ENCODE measurements around the gene TENT4A. TPM values are rescaled to one million over a fixed set of nuclear protein-coding genes. Genes with fewer than 3 reads are reported as not detected.
A peak's percentile ranks its signal among the peaks of the same experiment; 100 is the strongest.

TENT4A gene
- total and polyA plus RNA-seq, 8 donors: 17.1 to 38.2 (median 31.4) TPM

DNA sequence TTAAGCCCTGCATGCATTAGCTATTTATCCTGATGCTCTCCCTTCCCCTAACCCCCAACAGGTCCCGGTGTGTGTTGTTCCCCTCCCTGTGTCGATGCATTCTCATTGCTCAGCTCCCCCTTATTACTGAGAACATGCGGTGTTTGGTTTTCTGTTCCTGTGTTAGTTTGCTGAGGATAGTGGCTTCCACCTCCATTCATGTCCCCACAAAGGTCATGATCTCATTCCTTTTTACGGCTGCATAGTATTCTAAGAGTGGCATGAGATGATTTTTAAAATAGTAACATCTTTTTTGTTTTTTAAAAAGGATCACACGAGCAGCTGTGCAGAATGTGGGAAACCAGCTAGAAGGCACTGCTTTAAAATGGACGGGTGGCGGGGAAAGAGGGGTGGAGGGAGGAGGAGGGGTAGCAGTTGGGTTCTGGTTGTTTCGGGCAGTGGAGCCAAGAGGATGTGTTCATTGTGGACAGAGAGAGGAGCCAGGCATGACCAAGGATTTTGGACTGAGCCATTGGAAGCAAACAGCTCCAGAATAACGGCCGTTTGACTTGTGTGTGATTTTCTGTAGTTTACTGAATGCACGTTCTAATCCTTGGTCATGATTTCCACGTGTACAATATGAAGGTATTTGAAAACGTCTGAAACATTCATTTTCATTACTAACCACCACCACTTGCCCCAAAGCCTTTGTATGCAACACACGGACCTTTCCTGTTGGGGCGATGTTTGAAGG is 1.7 kb upstream of the TENT4A start:
- intact Hi-C loops (cut with DNase I): no loop called here
- H3K4me3 ChIP-seq: peak overlapping the region; percentile 80 to 83
- no peaks in the 10 kb centered on the region for H3K9me3 ChIP-seq
- DNase-seq (no peak), ATAC-seq (no peak)
- peak overlapping the region; percentile 95 to 98 for H3K27ac ChIP-seq
- TF ChIP-seq, protein P1, sequence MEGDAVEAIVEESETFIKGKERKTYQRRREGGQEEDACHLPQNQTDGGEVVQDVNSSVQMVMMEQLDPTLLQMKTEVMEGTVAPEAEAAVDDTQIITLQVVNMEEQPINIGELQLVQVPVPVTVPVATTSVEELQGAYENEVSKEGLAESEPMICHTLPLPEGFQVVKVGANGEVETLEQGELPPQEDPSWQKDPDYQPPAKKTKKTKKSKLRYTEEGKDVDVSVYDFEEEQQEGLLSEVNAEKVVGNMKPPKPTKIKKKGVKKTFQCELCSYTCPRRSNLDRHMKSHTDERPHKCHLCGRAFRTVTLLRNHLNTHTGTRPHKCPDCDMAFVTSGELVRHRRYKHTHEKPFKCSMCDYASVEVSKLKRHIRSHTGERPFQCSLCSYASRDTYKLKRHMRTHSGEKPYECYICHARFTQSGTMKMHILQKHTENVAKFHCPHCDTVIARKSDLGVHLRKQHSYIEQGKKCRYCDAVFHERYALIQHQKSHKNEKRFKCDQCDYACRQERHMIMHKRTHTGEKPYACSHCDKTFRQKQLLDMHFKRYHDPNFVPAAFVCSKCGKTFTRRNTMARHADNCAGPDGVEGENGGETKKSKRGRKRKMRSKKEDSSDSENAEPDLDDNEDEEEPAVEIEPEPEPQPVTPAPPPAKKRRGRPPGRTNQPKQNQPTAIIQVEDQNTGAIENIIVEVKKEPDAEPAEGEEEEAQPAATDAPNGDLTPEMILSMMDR (IDR thresholded peaks at IDR 0.05): no peak
- peaks cover 16 to 28% of the 10 kb centered on the region in 2 donors for H3K4me1 ChIP-seq
- H3K36me3 ChIP-seq: no peaks in the 10 kb centered on the region
- no peaks in the 10 kb centered on the region for H3K27me3 ChIP-seq

DNA sequence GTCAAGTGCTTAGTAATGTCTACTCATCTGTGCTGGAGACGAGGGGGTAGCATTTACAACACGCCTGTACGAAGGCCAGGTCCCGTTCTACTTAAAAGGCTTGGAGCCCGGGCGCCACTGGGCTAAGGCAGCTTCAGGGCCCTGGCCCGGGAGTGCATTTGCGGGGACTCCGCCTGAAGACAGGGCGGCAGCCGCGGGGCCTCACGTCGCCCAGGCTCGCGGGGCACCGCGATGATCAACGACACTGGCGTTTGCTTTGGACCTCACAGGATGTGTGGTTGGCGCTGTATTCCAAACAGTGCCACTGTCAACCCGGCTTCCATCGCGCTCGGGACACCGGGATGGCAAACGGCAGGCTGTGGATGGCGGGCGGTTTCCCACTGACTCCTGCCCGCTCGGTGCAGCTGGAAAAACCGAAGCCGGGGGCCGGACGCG is 1.1 kb upstream of the TENT4A start:
- TF ChIP-seq, protein P1 (IDR thresholded peaks at IDR 0.05): no peak
- Histone ChIP-seq H3K9me3 (no peaks in the 10 kb centered on the region), H3K36me3 (no peaks in the 10 kb centered on the region), H3K27ac (peak overlapping the region; percentile 95 to 98), H3K27me3 (no peaks in the 10 kb centered on the region), H3K4me3 (peak overlapping the region; percentile 80 to 83), H3K4me1 (peaks cover 20 to 34% of the 10 kb centered on the region in 2 donors)
- ATAC-seq (peak; percentile 32), DNase-seq (peak in 2 of 4 donors; percentile 66 to 88)
- intact Hi-C loops (cut with DNase I): no loop called here

GRCh38 chr5:6712577-6713273 is 507 bp upstream of the TENT4A start:
- Histone ChIP-seq H3K4me1 (peaks cover 20 to 39% of the 10 kb centered on the region in 2 donors), H3K27ac (peak overlapping the region; percentile 95 to 98), H3K4me3 (peak overlapping the region; percentile 80 to 83), H3K36me3 (no peaks in the 10 kb centered on the region), H3K27me3 (no peaks in the 10 kb centered on the region), H3K9me3 (no peaks in the 10 kb centered on the region)
- peak; percentile 80 for ATAC-seq
- TF ChIP-seq, protein P1 (IDR thresholded peaks at IDR 0.05): no peak
- peak; percentile 96 to 99 (median 97) for DNase-seq
- intact Hi-C loops (cut with DNase I): no loop called here

GRCh38 chr5:6714226-6715041 is 1.2 kb downstream of the TENT4A start:
- intact Hi-C loops (cut with DNase I): no loop called here
- H3K9me3 ChIP-seq: no peaks in the 10 kb centered on the region
- H3K4me1 ChIP-seq: peaks cover 20 to 52% of the 10 kb centered on the region in 2 donors
- peak overlapping the region; percentile 46 to 62 for H3K4me3 ChIP-seq
- H3K27me3 ChIP-seq: no peaks in the 10 kb centered on the region
- H3K36me3 ChIP-seq: no peaks in the 10 kb centered on the region
- ATAC-seq: peak; percentile 7
- peak in 1 of 4 donors; percentile 86 for DNase-seq
- peak overlapping the region; percentile 63 to 67 for H3K27ac ChIP-seq
- TF ChIP-seq, protein P1 (IDR thresholded peaks at IDR 0.05): no peak

All from left lung (tissue), 10 donors.